Fibroblast of skin of left biceps (primary cell): Measurements from ENCODE around the gene PSME2.

Experiments used
- DNase-seq, 2 experiments: peaks; one replicate each; pipeline ENCODE4 v3.0.0-alpha.2; 2013; ENCODE audit warnings: low read depth in 2 of 2

Gene PSME2

GRCh38 chr14:24179294-24179960, 33.0 kb upstream of the PSME2 start:
- DNase-seq: no peak

DNA sequence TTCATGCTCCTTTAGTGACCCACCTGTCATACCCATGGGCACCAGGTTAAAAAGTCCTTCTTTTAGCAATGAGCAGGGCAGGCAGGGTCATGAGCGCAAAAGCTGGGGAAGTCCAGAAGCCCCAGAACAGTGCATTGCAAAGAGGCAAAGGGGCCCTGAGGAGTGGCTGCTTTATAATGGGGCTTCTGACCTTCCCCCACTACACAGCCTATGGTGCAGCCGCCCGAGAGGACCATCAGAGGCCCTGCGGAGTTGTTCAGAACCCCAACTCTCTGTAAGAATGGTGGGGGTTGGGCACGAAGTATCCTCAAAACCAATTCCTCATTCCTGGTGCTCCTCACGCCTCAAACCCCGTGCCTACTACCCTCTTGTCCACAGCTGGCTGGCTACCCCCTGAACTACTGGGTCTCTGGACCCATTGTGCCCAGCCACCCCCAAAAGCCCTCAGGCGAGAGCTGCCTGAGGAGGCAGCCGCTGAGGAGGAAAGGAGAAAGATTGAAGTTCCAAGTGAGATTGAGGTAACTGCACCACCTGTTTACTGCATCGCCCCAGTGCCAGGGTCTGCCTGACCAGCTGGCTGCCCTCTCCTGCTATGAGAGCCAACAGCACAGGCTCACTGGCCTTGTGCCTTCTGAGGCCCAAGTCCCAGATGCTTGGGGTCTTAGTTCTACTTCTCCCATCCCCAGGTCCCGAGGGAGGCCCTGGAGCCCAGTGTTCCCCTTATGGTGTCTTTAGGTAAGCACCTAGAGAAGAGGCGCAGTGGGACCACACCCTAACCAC, 32.2 kb upstream of the PSME2 start:
- DNase-seq: no peak

DNA sequence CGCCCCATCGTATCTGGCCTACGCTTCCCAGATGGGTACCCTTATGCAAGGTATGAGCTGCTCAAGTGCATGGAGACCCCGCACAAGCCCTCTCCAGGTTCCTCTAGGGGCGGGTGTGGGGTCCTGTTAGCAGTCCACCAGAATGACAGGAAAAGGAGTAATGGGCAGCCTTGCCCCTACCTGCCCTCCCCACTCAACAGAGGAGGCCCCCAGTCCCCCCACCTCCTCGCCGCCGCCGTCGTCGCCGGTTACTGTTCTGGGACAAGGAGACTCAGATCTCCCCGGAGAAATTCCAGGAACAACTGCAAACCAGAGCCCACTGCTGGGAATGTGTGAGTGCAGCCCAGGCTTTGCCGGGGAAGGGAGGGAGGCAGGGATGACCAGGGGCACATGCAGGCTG, 31.5 kb upstream of the PSME2 start:
- DNase-seq: no peak

- DNase-seq: no peak
These were observed 30.8 kb upstream of the PSME2 start for GRCh38 chr14:24177041-24177825.

DNA sequence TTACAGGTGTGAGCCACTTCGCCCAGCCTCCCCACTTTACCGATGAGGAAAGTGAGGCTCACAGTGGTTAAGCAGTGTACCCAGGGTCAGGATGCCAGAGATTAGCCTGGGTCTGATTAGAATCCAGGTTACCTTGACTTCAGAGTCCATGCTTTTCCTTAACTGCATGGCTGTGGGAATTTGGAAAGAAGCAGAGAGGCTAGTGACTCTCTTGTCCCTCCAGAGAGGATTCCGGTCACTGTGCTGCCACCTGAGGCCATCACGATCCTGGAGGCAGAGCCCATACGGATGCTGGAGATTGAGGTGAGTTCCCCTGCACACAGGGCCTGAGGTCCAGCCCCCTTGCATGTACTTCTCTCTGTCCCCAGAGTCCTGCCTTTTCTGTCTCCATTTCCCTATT, 30.2 kb upstream of the PSME2 start:
- no peak for DNase-seq

- DNase-seq: no peak
These were observed 26.5 kb upstream of the PSME2 start for GRCh38 chr14:24172871-24173281.

- DNase-seq: no peak
These were observed 26.0 kb upstream of the PSME2 start for GRCh38 chr14:24172261-24172860.

DNA sequence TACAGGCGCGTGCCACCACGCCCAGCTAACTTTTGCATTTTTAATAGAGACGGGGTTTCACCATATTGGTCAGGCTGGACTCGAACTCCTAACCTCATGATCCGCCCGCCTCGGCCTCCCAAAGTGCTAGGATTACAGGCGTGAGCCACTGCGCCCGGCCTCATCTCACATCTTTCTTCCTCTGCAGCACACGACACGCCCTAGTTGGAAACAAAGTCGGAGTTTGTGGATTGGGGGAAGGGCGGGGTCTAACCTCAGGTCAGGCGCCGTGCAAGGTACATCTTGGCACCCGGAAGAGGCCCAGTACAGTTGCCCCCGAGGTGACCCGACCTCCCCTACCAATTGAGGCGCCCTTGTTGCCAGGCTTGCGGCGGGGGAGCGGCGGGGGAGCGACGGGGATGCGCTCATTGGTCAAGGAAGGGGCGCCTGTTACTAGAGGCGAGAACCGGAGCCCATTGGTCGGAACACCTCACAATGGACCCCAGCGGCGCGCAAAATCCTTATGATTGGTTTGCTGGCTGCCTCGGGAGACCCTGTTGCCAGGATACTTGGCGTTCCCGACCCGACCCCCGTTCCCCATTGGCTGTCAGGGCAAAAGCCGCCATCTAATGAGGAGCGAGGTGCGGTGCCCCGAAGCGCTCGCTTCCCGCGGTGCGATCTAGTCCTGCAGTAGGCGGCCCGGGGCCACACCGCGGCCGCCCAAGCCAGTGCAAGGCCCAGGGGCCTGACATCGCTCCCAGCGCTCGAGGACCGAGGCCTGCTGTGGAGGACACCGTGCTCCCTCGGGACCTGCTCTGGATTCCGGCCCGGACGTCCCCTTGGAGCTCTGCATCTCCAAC, 25.2 kb upstream of the PSME2 start, which contains the start of gene REC8:
TSS of gene REC8 (plus strand) at position 659 of the 839 bp plus-strand sequence. CDS start 473 bp downstream, outside the sequence.
- DNase-seq: peak; percentile 47 to 53

DNA sequence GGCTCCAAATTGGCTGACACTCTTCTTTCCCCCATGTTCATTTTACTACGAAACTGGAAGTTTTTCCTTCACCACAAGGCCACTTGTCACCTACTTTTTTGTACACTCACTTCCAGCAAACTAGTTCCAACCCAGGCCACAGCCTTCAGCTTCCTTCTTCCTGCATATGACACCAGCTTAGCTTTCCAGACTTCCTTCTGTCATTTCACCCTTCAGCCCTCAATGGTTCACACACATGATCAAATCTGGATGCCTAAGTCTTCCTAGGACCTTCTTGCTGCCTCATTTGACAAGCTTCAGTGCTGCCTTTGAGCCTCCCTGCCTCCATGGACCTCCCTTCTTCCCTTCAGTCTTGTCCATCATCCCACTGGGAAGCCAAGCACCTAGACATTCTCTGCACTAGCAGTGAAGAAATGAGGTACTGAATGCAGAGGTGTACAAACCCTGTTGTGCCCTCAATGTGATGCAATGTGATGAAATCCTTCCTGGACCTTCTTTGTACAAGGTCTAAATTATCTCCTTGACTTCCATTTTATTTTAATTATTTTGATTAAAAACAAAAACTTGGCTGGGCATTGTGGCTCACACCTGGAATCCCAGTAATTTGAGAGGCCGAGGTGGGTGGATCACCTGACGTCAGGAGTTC, 21.2 kb upstream of the PSME2 start:
- DNase-seq: no peak

GRCh38 chr14:24165785-24166184, 19.4 kb upstream of the PSME2 start:
- no peak for DNase-seq

DNA sequence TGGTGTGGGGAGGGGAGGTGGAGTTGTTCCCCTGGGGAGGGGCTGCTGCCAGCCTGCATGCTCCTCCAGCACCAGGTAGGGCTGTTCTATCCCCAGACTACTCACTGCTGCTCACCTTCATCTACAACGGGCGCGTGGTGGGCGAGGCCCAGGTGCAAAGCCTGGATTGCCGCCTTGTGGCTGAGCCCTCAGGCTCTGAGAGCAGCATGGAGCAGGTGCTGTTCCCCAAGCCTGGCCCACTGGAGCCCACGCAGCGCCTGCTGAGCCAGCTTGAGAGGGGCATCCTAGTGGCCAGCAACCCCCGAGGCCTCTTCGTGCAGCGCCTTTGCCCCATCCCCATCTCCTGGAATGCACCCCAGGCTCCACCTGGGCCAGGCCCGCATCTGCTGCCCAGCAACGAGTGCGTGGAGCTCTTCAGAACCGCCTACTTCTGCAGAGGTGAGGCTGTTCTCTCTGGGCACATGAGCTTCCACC, 18.1 kb upstream of the PSME2 start:
- DNase-seq: no peak

DNA sequence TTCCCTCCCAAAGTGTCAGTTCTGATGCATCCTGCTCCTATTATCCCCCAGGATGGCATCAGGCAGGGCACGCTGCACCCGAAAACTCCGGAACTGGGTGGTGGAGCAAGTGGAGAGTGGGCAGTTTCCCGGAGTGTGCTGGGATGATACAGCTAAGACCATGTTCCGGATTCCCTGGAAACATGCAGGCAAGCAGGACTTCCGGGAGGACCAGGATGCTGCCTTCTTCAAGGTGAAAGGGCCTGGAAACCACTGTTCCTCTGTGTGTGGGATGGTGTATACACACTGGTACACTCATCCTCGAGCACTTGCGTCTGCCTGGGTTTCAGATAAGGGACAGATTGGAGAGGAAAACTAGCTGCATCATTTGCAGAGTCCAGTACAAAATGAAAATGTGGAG, 15.7 kb upstream of the PSME2 start:
- DNase-seq: no peak

GRCh38 chr14:24160850-24161804, 14.7 kb upstream of the PSME2 start, which contains the start of gene IRF9:
Gene IRF9 (plus strand): TSS chr14:24161265. CDS start chr14:24162145, 880 bp downstream.
- peak; percentile 84 to 86 for DNase-seq

GRCh38 chr14:24160499-24160849, 14.1 kb upstream of the PSME2 start:
- DNase-seq: no peak

- DNase-seq: no peak
These were observed 13.5 kb upstream of the PSME2 start for GRCh38 chr14:24159777-24160498.

DNA sequence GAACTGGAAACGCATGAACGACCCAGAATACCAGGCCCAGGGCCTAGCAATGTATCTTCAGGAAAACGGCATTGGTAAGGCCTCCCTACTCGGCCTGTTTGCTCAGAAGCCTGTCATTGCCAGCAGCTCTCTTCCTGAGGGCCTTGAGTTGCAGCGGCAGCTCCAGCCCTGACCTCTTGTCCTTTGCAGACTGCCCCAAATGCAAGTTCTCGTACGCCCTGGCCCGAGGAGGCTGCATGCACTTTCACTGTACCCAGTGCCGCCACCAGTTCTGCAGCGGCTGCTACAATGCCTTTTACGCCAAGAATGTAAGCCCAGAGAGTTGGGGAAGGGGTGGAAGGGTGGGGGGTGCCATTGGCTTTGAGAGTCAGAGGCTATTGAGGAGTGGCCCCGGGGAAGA, 10.9 kb upstream of the PSME2 start:
- no peak for DNase-seq

- no peak for DNase-seq
These were observed 10.4 kb upstream of the PSME2 start for GRCh38 chr14:24156840-24157239.

DNA sequence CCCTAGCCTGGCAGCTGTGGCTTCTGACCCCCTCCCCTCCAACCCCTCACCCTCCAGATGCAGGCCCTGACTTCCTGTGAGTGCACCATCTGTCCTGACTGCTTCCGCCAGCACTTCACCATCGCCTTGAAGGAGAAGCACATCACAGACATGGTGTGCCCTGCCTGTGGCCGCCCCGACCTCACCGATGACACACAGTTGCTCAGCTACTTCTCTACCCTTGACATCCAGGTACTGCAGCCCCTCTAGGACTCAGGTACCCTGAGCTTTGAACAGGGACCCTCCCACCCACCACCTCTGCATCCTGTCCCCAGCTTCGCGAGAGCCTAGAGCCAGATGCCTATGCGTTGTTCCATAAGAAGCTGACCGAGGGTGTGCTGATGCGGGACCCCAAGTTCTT, 8.7 kb upstream of the PSME2 start:
- no peak for DNase-seq
